ENCODE data around the gene PLA2G2C.

Gene PLA2G2C

GRCh38 chr1:20160034-20160433 lies 26.3 kb downstream of the PLA2G2C start:
- H3K9me3 ChIP-seq (ENCODE audit: control insufficient read depth, low read length), result no peaks in the 10 kb centered on the region
- H3K36me3 ChIP-seq (ENCODE audit: control insufficient read depth, insufficient read depth, low read length), result no peaks in the 10 kb centered on the region
- no peak overlapping the region for H3K4me3 ChIP-seq (ENCODE audit: insufficient read depth, low read depth, low read length)
- H3K27ac ChIP-seq (ENCODE audit: insufficient read depth, low read depth, low read length, poor library complexity, severe bottlenecking), result no peak overlapping the region
- 67 to 75% methylated on average over 1 of the region's 1 CpG for WGBS, 2 experiments
- H3K4me1 ChIP-seq (ENCODE audit: control insufficient read depth, insufficient read depth, low read length), result no peaks in the 10 kb centered on the region
- H3K27me3 ChIP-seq (ENCODE audit: control insufficient read depth, insufficient read depth, low read length, poor library complexity, severe bottlenecking), result no peaks in the 10 kb centered on the region

- no peak overlapping the region for H3K27ac ChIP-seq (ENCODE audit: insufficient read depth, low read depth, low read length, poor library complexity, severe bottlenecking)
- H3K4me3 ChIP-seq (ENCODE audit: insufficient read depth, low read depth, low read length), result no peak overlapping the region
- 94% methylated on average over 7 of the region's 7 CpGs for WGBS, 2 experiments
- H3K4me1 ChIP-seq (ENCODE audit: control insufficient read depth, insufficient read depth, low read length), result no peaks in the 10 kb centered on the region
- H3K36me3 ChIP-seq (ENCODE audit: control insufficient read depth, insufficient read depth, low read length), result no peaks in the 10 kb centered on the region
- no peaks in the 10 kb centered on the region for H3K9me3 ChIP-seq (ENCODE audit: control insufficient read depth, low read length)
- H3K27me3 ChIP-seq (ENCODE audit: control insufficient read depth, insufficient read depth, low read length, poor library complexity, severe bottlenecking), result no peaks in the 10 kb centered on the region
These were observed 27.8 kb downstream of the PLA2G2C start for GRCh38 chr1:20158358-20159070.

GRCh38 chr1:20154301-20154831 lies 32.0 kb downstream of the PLA2G2C start:
- H3K4me3 ChIP-seq (ENCODE audit: insufficient read depth, low read depth, low read length), result no peak overlapping the region
- peaks cover 9% of the 10 kb centered on the region for H3K4me1 ChIP-seq (ENCODE audit: control insufficient read depth, insufficient read depth, low read length)
- no peak overlapping the region for H3K27ac ChIP-seq (ENCODE audit: insufficient read depth, low read depth, low read length, poor library complexity, severe bottlenecking)
- 88 to 89% methylated on average over 18 of the region's 18 CpGs for WGBS, 2 experiments
- no peaks in the 10 kb centered on the region for H3K9me3 ChIP-seq (ENCODE audit: control insufficient read depth, low read length)
- no peaks in the 10 kb centered on the region for H3K36me3 ChIP-seq (ENCODE audit: control insufficient read depth, insufficient read depth, low read length)
- H3K27me3 ChIP-seq (ENCODE audit: control insufficient read depth, insufficient read depth, low read length, poor library complexity, severe bottlenecking), result no peaks in the 10 kb centered on the region

GRCh38 chr1:20153000-20153418 lies 33.3 kb downstream of the PLA2G2C start:
- no peak overlapping the region for H3K4me3 ChIP-seq (ENCODE audit: insufficient read depth, low read depth, low read length)
- H3K4me1 ChIP-seq (ENCODE audit: control insufficient read depth, insufficient read depth, low read length), result peaks cover 9% of the 10 kb centered on the region
- 22 to 29% methylated on average over 6 of the region's 6 CpGs for WGBS, 2 experiments
- H3K27ac ChIP-seq (ENCODE audit: insufficient read depth, low read depth, low read length, poor library complexity, severe bottlenecking), result no peak overlapping the region
- H3K27me3 ChIP-seq (ENCODE audit: control insufficient read depth, insufficient read depth, low read length, poor library complexity, severe bottlenecking), result no peaks in the 10 kb centered on the region
- no peaks in the 10 kb centered on the region for H3K36me3 ChIP-seq (ENCODE audit: control insufficient read depth, insufficient read depth, low read length)
- H3K9me3 ChIP-seq (ENCODE audit: control insufficient read depth, low read length), result no peaks in the 10 kb centered on the region

GRCh38 chr1:20152599-20152930 lies 33.8 kb downstream of the PLA2G2C start:
- H3K27me3 ChIP-seq (ENCODE audit: control insufficient read depth, insufficient read depth, low read length, poor library complexity, severe bottlenecking), result no peaks in the 10 kb centered on the region
- no peaks in the 10 kb centered on the region for H3K36me3 ChIP-seq (ENCODE audit: control insufficient read depth, insufficient read depth, low read length)
- 60 to 66% methylated on average over 7 of the region's 7 CpGs for WGBS, 2 experiments
- H3K27ac ChIP-seq (ENCODE audit: insufficient read depth, low read depth, low read length, poor library complexity, severe bottlenecking), result no peak overlapping the region
- no peaks in the 10 kb centered on the region for H3K9me3 ChIP-seq (ENCODE audit: control insufficient read depth, low read length)
- peaks cover 9% of the 10 kb centered on the region for H3K4me1 ChIP-seq (ENCODE audit: control insufficient read depth, insufficient read depth, low read length)
- H3K4me3 ChIP-seq (ENCODE audit: insufficient read depth, low read depth, low read length), result no peak overlapping the region

- H3K36me3 ChIP-seq (ENCODE audit: control insufficient read depth, insufficient read depth, low read length), result no peaks in the 10 kb centered on the region
- H3K4me3 ChIP-seq (ENCODE audit: insufficient read depth, low read depth, low read length), result no peak overlapping the region
- peaks cover 9% of the 10 kb centered on the region for H3K4me1 ChIP-seq (ENCODE audit: control insufficient read depth, insufficient read depth, low read length)
- no peak overlapping the region for H3K27ac ChIP-seq (ENCODE audit: insufficient read depth, low read depth, low read length, poor library complexity, severe bottlenecking)
- H3K27me3 ChIP-seq (ENCODE audit: control insufficient read depth, insufficient read depth, low read length, poor library complexity, severe bottlenecking), result no peaks in the 10 kb centered on the region
- WGBS, 2 experiments, result 30 to 31% methylated on average over 29 of the region's 29 CpGs
- H3K9me3 ChIP-seq (ENCODE audit: control insufficient read depth, low read length), result no peaks in the 10 kb centered on the region
These were observed 34.3 kb downstream of the PLA2G2C start for GRCh38 chr1:20151906-20152598.

GRCh38 chr1:20150969-20151368 lies 35.3 kb downstream of the PLA2G2C start:
- Histone ChIP-seq H3K27ac (ENCODE audit: insufficient read depth, low read depth, low read length, poor library complexity, severe bottlenecking) (no peak overlapping the region), H3K27me3 (ENCODE audit: control insufficient read depth, insufficient read depth, low read length, poor library complexity, severe bottlenecking) (no peaks in the 10 kb centered on the region), H3K36me3 (ENCODE audit: control insufficient read depth, insufficient read depth, low read length) (no peaks in the 10 kb centered on the region), H3K4me1 (ENCODE audit: control insufficient read depth, insufficient read depth, low read length) (peaks cover 9% of the 10 kb centered on the region), H3K9me3 (ENCODE audit: control insufficient read depth, low read length) (no peaks in the 10 kb centered on the region), H3K4me3 (ENCODE audit: insufficient read depth, low read depth, low read length) (no peak overlapping the region)
- WGBS, 2 experiments, result 91 to 93% methylated on average over 6 of the region's 6 CpGs

GRCh38 chr1:20150326-20150705 lies 36.0 kb downstream of the PLA2G2C start:
- 89% methylated on average over 8 of the region's 8 CpGs for WGBS, 2 experiments
- Histone ChIP-seq H3K9me3 (ENCODE audit: control insufficient read depth, low read length) (no peaks in the 10 kb centered on the region), H3K4me3 (ENCODE audit: insufficient read depth, low read depth, low read length) (no peak overlapping the region), H3K27me3 (ENCODE audit: control insufficient read depth, insufficient read depth, low read length, poor library complexity, severe bottlenecking) (no peaks in the 10 kb centered on the region), H3K4me1 (ENCODE audit: control insufficient read depth, insufficient read depth, low read length) (peaks cover 9% of the 10 kb centered on the region), H3K36me3 (ENCODE audit: control insufficient read depth, insufficient read depth, low read length) (no peaks in the 10 kb centered on the region), H3K27ac (ENCODE audit: insufficient read depth, low read depth, low read length, poor library complexity, severe bottlenecking) (no peak overlapping the region)

- H3K36me3 ChIP-seq (ENCODE audit: control insufficient read depth, insufficient read depth, low read length), result no peaks in the 10 kb centered on the region
- no peaks in the 10 kb centered on the region for H3K9me3 ChIP-seq (ENCODE audit: control insufficient read depth, low read length)
- WGBS, 2 experiments, result 84% methylated on average over 27 of the region's 27 CpGs
- H3K27me3 ChIP-seq (ENCODE audit: control insufficient read depth, insufficient read depth, low read length, poor library complexity, severe bottlenecking), result no peaks in the 10 kb centered on the region
- H3K4me1 ChIP-seq (ENCODE audit: control insufficient read depth, insufficient read depth, low read length), result peaks cover 9% of the 10 kb centered on the region
- H3K4me3 ChIP-seq (ENCODE audit: insufficient read depth, low read depth, low read length), result no peak overlapping the region
- no peak overlapping the region for H3K27ac ChIP-seq (ENCODE audit: insufficient read depth, low read depth, low read length, poor library complexity, severe bottlenecking)
These were observed 36.6 kb downstream of the PLA2G2C start for GRCh38 chr1:20149601-20150325.
